Measurements from ENCODE around the gene PPID.
"Not testable (repeated sequence)": the region's sequence is repeated elsewhere in the genome, so short reads cannot be mapped to it uniquely, and the experiment has no call there.

PPID gene

DNA sequence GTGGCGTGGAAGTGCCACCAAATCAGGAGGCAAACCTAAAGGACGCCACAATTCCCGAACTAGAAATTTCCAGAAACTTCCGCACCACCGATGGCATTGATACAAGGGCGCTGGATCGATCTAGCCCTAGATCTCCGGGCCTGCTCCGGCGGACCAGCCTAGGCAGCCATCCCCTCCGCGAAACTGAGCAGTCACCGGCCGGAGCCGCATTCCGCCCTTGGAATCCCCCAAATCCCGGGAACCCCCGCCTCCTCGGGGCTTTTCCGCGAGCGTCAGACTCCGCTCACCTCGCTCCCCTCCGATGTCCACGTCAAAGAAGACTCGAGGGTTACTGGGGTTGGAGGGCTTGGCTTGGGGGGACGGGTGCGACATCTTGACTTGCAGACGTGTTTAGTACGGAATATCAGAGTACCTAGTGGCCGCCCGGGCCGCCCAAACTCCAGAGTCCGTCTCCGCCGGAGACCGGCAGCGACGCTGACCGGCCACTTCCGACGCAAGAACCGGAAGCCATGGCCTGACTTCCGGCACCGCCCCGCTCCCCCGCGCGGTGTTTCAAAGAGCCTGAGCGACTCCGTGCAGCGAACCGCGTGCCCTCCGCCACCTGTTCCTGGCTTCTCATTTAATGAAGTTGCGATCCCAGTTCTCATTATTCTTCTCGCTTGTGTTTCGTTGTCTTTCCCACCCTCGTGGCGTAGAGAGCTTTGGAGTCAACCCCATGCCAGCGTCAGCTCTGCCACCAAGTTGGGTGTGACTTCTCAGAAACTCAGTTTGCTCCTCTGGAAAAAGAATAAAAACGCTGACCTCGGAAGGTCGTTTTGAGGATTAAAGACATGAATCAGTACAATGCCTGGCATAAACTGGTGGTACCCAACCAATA, at the start of gene PPID:
PPID (minus strand) TSS at position 480 of the 877 bp plus-strand sequence; CDS start at position 372, 108 bp downstream.
- DNase-seq = peak; percentile 59 to 64

- no peak for DNase-seq
Measured at GRCh38 chr4:158771776-158772175, 48.6 kb upstream of the PPID start.

DNA sequence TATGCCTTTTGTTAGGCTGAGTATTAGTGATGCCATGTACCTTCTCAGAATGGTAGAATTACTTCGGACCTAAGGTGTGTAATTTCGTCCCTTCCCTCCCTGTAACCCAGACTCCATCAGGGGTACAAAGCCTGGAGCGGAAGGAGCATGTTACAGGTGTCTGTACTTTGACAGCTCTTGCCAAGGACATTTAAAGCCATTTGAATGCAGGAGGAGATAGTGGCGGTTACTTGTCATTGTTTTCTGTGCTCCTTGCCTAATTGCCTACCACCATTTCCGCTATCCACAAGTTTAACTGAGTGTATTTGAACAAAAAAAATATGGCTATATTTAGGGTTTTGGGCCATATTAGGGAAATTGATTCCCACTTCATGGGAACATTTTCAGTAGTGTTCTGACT, 47.5 kb upstream of the PPID start:
- DNase-seq = no peak

DNA sequence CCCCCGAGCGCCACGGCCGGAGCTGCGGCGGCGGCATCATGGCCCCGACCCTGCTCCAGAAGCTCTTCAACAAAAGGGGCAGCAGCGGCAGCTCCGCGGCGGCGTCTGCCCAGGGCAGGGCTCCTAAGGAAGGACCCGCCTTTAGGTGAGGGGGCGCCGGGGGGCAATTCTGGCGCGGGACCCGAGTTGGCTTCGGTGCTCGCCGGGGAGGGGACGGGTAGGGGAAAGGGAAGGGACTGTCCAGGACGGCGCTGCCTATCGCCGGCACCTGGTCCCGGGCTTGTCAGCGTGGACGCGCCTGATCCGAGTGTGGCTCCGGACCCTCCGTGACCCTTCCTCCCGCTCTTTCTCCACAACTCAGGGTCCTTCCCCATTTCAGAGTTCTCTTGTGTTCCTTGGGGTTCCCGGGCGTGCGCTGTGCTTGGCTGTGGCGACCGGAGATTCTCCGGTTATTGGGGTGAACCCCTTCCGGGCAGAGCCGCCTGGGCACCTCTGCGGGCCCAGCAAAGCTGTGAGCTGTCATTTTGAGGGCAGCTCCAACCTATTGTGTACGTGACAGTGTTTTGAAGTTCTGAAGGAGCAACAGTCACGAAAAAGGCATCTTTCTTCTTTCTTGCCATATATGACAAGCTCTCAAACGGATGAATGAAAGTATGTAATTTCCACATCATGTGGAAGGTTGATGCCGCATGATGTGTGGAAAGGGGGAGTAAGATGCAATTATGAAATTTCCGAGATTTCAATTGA, 46.2 kb upstream of the PPID start:
- peak; percentile 32 to 43 for DNase-seq

GRCh38 chr4:158768555-158769174, 45.5 kb upstream of the PPID start, which contains the start of gene FNIP2:
FNIP2 (plus strand) TSS chr4:158769026; CDS start chr4:158769213, 187 bp downstream.
- peak; percentile 46 to 52 for DNase-seq

- DNase-seq = no peak
Measured at GRCh38 chr4:158767451-158767850, 44.3 kb upstream of the PPID start.

DNA sequence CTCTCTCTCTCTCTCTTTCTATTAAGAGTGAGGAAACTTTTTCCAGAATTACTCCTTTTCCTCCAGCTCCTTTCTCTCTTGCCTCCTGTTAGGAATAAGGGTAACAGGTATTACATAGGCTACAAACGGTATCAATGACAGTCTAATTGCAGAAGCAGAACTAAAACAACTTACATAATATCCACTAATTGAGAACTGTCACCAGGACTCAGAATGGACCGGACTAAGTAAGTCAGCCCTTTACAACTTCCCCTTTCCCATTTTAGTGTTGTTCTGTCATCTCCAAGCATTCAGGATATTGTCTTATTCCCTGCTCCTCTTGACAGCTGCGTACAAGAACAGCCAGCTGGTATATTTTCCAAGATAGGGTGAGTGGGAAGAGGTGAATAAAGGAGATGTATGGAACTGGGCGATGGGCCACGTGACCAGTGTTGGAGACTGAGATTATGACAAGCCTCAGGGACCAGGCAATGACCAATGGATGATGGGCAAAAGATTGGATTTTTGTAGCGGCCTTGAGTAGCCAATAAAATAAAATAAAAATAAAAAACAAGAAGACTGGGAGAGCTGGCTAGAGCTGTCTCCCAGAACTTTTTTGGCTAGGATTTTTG, 43.3 kb upstream of the PPID start:
- peak; percentile 26 to 33 for DNase-seq

DNA sequence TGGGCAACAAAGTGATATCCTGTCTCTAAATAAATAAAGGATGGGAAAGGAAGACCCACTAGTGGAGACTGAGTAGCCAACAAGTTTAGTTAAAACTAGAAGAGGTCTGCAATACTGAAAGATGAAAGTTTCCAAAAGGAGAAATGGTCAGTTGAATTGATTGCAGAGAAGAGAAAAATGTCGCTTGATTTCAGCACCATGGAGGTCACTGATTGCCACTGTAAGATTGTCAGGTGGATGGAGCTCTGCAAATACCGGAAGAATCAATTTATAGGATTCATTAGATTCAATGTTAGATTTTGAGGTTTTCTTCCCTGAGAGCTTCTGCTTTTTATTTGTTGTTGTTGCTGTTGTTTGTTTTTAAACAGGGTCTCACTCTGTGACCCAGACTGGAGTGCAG, 40.3 kb upstream of the PPID start:
- no peak for DNase-seq

GRCh38 chr4:158762553-158762952, 39.4 kb upstream of the PPID start:
- no peak for DNase-seq

GRCh38 chr4:158760866-158761265, 37.7 kb upstream of the PPID start:
- DNase-seq = no peak

DNA sequence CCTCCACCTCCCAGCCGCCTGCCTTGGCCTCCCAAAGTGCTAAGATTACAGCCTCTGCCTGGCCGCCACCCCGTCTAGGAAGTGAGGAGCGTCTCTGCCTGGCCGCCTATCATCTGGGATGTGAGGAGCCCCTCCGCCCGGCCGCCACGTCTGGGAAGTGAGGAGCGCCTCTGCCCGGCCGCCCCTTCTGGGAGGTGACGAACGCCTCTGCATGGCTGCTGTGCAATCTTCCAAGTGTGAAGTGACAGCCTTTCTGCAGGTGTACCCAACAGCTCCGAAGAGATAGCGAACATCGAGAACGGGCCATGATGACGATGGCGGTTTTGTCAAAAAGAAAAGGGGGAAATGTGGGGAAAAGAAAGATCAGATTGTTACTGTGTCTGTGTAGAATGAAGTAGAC, 36.3 kb upstream of the PPID start:
- DNase-seq = not testable (repeated sequence)

DNA sequence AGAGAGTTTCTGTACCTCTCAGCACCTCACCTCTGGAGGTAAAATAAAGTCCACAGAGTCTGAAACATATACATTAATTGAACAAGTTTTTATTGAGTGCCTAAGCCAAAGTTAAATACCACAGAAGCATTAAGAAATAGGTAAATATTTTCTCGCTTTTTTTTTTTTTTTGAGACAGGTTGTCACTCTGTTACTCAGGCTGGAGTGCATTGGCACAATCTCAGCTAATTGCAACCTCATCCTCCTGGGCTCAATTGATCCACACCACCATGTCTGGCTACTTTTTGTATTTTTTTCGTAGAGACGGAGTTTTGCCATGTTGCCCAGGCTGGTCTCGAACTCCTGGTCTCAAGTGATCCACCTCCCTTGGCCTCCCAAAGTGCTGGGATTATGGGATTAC, 35.5 kb upstream of the PPID start:
- DNase-seq = no peak

DNA sequence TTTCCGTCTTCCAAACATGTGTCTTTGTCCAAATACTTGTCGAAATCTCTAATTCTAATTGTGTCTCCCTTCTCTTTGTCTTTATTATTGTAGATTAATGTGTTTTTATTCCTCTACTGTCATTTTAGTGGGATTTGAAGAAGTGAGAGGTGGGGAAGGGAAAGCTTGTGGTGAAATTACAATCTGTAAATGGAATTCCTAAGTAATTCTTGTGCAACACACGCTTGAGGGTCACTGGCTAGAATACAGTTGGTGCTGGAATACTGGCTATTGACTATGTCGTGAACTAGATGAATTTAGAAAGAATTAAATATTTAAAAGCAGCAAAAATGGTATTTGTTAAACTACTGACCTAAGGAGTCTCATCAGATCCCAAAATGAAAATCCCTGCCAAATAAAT, 34.9 kb upstream of the PPID start:
- DNase-seq = no peak

- DNase-seq = no peak
Measured at GRCh38 chr4:158756588-158756987, 33.4 kb upstream of the PPID start.

DNA sequence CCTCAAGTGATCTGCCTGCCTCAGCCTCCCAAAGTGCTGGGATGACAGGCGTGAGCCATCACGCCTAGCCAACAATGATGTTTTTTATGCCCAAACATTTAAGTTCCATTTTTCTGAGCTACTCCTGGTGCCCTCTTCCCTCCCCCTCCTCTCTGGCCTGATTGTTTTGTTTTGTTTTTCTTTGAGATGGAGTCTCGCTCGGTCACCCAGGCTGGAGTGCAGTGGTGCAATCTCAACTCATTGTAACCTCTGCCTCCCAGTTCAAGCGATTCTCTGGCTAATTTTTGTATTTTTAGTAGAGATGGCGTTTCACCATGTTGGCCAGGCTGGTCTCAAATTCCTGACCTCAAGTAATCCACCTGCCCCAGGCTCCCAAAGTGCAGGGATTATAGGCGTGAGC, 32.6 kb upstream of the PPID start:
- DNase-seq = not testable (repeated sequence)

DNA sequence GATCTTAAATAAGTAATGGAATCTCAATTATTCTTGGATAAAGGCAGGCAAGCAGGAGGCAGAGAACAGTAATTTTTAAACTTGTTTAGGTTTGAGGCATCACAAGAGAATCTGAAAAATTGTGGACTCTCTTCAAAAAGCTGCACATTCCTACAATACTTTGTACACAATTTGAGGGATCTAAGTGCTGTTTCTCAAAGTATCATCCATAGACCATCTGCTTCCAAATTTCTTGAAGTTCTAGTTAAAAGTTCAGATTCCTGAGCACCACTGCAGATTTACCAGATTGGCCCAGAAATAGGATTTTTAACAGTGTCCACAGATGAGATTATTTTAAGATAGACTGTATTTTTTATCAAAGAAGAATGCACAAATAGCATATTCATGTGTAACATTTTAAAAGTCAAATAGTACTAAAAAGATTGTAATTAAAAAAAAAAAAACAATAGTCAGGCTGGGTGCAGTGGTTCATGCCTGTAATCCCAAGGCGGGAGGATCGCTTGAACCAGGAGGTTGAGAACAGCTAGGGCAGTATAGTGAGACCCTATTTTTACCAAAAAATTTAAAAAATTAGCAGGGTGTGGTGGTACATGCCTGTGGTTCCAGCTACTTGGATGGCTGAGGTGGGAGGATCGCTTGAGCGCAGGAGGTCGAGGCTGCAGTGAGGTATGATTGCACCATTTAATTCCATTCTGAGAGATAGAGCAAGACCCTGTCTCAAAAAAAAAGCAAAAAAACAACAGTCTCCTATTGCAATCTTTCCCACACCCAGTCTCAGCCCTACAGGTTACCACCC, 31.4 kb upstream of the PPID start:
- no peak for DNase-seq

- DNase-seq = no peak
Measured at GRCh38 chr4:158750379-158750778, 27.2 kb upstream of the PPID start.

- not testable (repeated sequence) for DNase-seq
Measured at GRCh38 chr4:158746537-158746936, 23.3 kb upstream of the PPID start.

GRCh38 chr4:158741326-158742021, 18.3 kb upstream of the PPID start:
- no peak for DNase-seq

DNA sequence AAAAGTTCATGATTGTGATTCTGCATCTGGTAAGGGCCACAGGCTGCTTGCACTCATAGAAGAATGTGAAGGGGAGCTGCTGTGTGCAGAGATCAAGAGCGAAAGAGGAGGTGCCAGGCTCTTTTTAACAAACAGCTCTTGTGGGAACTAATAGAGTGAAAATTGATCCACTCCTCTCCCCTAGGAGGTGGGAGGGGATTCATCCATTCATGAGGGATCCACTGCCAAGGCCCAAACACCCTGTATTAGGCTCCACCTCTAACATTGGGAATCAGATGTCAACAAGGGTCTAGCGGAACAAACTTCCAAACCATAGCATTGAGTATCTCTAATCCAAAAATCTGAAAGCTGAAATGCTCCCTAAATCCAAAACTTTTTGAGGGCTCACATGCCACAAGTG, 16.4 kb upstream of the PPID start:
- no peak for DNase-seq

GRCh38 chr4:158738866-158739265, 15.7 kb upstream of the PPID start:
- no peak for DNase-seq

Data from Kasumi-1 (cell line).